KMS-11 (cell line): Measurements from ENCODE around the gene KRT17.

ENCODE experiments used
- H2AFZ ChIP-seq: fragments of 200-600 bp; sonication (generic); 2 replicates; pipeline ENCODE4 v1.6.1; 2016; ENCODE audit warnings: antibody characterized with exemption, mixed run types, low read depth
- H3K27ac ChIP-seq: fragments of 200-600 bp; sonication (generic); 2 replicates; pipeline ENCODE4 v1.6.1; 2016; ENCODE audit warnings: mild to moderate bottlenecking, mixed run types
- H3K27me3 ChIP-seq: fragments of 200-600 bp; sonication (generic); 2 replicates; pipeline ENCODE4 v1.6.1; 2017; ENCODE audit warnings: mild to moderate bottlenecking, low read depth, mixed run types, moderate library complexity; ENCODE audit not compliant: insufficient read depth
- H3K36me3 ChIP-seq: fragments of 200-600 bp; sonication (generic); 2 replicates; pipeline ENCODE4 v1.6.1; 2017; ENCODE audit warnings: mild to moderate bottlenecking, mixed run types; ENCODE audit not compliant: insufficient read depth
- H3K4me1 ChIP-seq: fragments of 200-600 bp; sonication (generic); 2 replicates; pipeline ENCODE4 v1.6.1; 2016; ENCODE audit warnings: mild to moderate bottlenecking, low read depth, mixed run types; ENCODE audit not compliant: poor library complexity, severe bottlenecking
- H3K4me2 ChIP-seq: fragments of 200-600 bp; sonication (generic); 2 replicates; pipeline ENCODE4 v1.7.0; 2016; ENCODE audit warnings: mild to moderate bottlenecking, mixed run types
- H3K4me3 ChIP-seq: fragments of 200-600 bp; sonication (generic); IDR thresholded peaks from 2 replicates; pipeline ENCODE4 v1.6.1; 2017; ENCODE audit warnings: low read depth, low read length, mixed read lengths; ENCODE audit not compliant: insufficient read depth
- H3K79me2 ChIP-seq: fragments of 200-600 bp; sonication (generic); 2 replicates; pipeline ENCODE4 v1.6.1; 2016; ENCODE audit warnings: low read depth, mixed run types; ENCODE audit not compliant: insufficient read depth
- H3K9ac ChIP-seq: fragments of 200-600 bp; sonication (generic); 2 replicates; pipeline ENCODE4 v1.6.1; 2016; ENCODE audit warnings: mild to moderate bottlenecking, mixed run types
- H4K20me1 ChIP-seq: fragments of 200-600 bp; sonication (generic); 2 replicates; pipeline ENCODE4 v1.6.1; 2016; ENCODE audit warnings: mild to moderate bottlenecking, mixed run types; ENCODE audit not compliant: insufficient read depth
- CTCF ChIP-seq: fragments of 200-600 bp; sonication (generic); conservative IDR thresholded peaks from 2 replicates; pipeline ENCODE4 v1.6.1; 2017; ENCODE audit warnings: low read depth, mild to moderate bottlenecking, antibody characterized with exemption, low read length, moderate library complexity, mixed read lengths

The KRT17 gene

GRCh38 chr17:41657936-41658335, 33.6 kb upstream of the KRT17 start:
- Histone ChIP-seq H3K4me3 (no peak overlapping the region), H2AFZ (no peak overlapping the region), H3K79me2 (no peaks in the 10 kb centered on the region), H3K4me2 (no peak overlapping the region), H3K27ac (no peak overlapping the region), H4K20me1 (no peaks in the 10 kb centered on the region), H3K27me3 (no peaks in the 10 kb centered on the region; the same call in 1 of the 2 replicates), H3K9ac (no peak overlapping the region), H3K36me3 (no peaks in the 10 kb centered on the region), H3K4me1 (peaks cover 2% of the 10 kb centered on the region)
- TF ChIP-seq CTCF: no peak

GRCh38 chr17:41657176-41657754, 32.9 kb upstream of the KRT17 start:
- no peak overlapping the region for H3K4me3 ChIP-seq
- no peak overlapping the region for H3K27ac ChIP-seq
- H3K9ac ChIP-seq: no peak overlapping the region
- H3K79me2 ChIP-seq: no peaks in the 10 kb centered on the region
- H3K27me3 ChIP-seq: no peaks in the 10 kb centered on the region; the same call in 1 of the 2 replicates
- TF ChIP-seq CTCF: no peak
- no peaks in the 10 kb centered on the region for H4K20me1 ChIP-seq
- no peak overlapping the region for H2AFZ ChIP-seq
- no peaks in the 10 kb centered on the region for H3K36me3 ChIP-seq
- H3K4me2 ChIP-seq: no peak overlapping the region
- no peaks in the 10 kb centered on the region for H3K4me1 ChIP-seq

- no peaks in the 10 kb centered on the region for H3K4me1 ChIP-seq
- H3K36me3 ChIP-seq: no peaks in the 10 kb centered on the region
- TF ChIP-seq CTCF: no peak
- H3K27ac ChIP-seq: no peak overlapping the region
- no peaks in the 10 kb centered on the region for H4K20me1 ChIP-seq
- no peak overlapping the region for H3K9ac ChIP-seq
- no peak overlapping the region for H2AFZ ChIP-seq
- H3K4me3 ChIP-seq: no peak overlapping the region
- H3K79me2 ChIP-seq: no peaks in the 10 kb centered on the region
- no peak overlapping the region for H3K4me2 ChIP-seq
- H3K27me3 ChIP-seq: no peaks in the 10 kb centered on the region; the same call in 1 of the 2 replicates
These were observed 32.1 kb upstream of the KRT17 start for GRCh38 chr17:41656249-41657023.

GRCh38 chr17:41655611-41656111, 31.3 kb upstream of the KRT17 start:
- Histone ChIP-seq H3K79me2 (no peaks in the 10 kb centered on the region), H2AFZ (no peak overlapping the region), H3K27ac (no peak overlapping the region), H3K4me3 (no peak overlapping the region), H3K27me3 (no peaks in the 10 kb centered on the region), H4K20me1 (no peaks in the 10 kb centered on the region), H3K4me2 (no peak overlapping the region), H3K9ac (no peak overlapping the region), H3K4me1 (no peaks in the 10 kb centered on the region), H3K36me3 (no peaks in the 10 kb centered on the region)
- no peak for TF ChIP-seq CTCF
